HG02571 (cell line): Measurements from ENCODE around the gene IMPA2.

Source experiments
- ATAC-seq: cut with Tn5 transposase; IDR thresholded peaks from one replicate; pipeline ENCODE4 v1.9.1; 2021; ENCODE audit warnings: mild to moderate bottlenecking, moderate library complexity; ENCODE audit not compliant: unreplicated experiment

The IMPA2 gene

DNA sequence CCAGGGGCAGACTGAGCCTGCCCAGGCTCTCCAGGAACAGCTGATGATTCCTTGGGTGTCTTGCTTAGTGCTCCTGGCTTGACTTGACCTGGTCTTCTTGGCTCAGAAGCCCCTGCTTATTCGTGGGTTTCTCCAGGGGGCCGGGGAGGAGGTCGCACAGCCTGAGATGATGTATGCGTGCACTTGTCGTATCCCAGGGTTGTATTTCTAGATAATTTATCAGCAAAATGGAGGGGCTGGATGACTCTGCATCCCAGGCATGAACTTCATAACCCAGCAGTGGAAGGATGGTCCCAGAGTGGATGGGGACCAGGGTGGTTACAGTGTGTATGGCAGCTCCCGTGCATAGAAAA is 25.2 kb downstream of the IMPA2 start:
- ATAC-seq, result no peak

DNA sequence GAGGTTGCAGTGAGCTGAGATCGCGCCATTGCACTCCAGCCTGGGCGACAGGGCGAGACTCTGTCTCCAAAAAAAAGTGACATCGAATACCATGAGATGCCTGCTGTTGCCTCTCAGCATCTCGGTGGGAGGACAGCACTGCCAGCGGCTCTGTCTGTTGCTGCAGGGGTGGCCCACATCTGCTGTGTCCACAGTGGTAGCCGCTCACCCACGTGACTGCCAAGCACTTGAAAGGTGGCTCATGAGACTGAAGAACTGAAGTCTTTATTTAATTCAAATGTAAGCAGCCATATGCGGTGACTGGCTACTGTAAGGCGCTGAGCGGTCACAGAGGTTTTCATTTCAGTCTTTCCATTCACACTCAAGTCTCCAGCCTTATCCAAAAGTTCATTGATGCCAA is 25.8 kb downstream of the IMPA2 start:
- no peak for ATAC-seq

DNA sequence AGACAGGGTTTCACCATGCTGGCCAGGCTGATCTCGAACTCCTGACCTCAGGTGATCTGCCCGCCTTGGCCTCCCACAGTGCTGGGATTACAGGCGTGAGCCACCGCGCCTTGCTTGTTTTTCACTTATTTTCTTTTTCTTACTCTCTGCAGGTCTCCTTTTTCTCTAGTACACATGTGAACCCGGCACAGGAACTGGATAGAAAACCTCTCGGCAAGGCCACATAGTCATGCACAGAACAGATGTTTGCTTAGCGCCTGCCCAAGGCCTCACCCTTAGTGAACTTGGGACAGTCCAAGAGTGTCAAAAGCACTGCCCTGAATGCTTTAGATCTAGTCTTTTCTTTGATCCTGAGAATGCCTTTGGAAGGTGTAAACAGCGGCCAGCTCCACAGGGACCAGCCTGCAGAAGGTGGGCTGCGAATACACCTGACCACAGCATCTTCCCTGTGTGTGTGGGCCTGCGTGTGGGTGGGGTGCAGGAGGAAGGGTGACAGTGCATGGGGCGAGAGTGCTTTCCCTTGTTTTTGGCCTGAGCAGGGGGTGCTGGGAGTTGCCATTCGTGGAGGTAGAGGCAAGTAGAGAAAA is 27.0 kb downstream of the IMPA2 start:
- no peak for ATAC-seq

- ATAC-seq, result no peak
These were observed 27.7 kb downstream of the IMPA2 start for GRCh38 chr18:12008842-12009580.

DNA sequence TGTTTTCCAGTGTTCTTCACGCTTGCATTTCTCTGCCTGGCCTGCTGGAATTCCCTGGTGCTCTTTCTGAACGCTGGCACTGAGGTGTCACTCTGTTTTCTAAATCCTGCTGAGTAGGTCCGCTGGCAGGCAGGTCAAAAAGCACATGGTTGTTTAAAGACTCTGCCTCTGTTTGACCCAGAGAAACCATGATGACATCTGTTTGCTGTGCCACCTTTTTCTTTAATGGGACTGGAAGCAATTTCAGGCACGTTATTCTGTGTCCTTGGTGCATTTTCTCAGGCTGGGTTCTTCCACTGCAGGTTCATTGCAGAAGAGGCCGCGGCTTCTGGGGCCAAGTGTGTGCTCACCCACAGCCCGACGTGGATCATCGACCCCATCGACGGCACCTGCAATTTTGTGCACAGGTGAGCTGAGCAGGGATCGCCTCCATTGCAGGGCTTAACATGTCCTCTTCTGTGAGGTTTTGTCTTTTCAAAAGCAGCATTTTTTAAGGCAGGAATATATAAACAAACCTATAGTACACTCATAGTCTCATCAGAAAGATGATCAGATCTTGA is 28.4 kb downstream of the IMPA2 start:
- ATAC-seq, result no peak

GRCh38 chr18:12010187-12010802 is 29.0 kb downstream of the IMPA2 start:
- ATAC-seq, result no peak

DNA sequence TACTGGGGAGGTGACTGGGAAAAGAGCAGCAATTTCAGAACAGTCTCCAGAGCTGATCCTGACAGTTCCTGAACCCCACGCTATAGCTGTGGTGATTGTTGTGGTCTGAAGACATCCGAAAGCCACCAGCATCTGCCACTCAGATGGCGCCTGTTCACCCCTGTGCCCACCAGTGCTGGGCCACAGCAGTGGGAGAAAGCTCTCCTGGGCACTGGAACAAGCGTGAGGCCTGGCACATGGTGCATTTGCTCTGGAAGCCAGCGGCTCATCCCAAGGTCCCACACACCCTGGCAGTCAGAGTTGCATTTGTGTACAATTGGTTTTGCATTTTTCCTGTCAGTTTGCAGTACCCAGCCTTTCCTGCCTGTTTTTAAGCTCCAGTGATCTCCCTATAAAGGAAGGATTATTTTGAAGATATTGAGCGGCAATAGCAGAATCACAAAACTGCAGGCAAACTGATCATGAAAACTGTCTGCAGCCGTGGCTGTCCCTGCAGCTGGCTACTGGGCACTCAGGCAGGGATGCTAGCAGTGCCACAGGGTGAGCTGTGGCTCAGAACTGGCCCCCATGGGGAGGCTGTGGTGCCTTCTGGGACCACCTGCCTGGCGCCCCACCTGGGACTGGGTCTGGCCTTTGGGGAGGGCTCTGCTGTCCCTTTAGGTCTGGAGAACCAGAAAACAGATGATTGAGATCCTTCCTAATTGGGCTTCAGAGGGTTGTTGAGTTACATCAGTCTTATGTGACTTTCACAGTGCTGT is 30.1 kb downstream of the IMPA2 start:
- no peak for ATAC-seq

DNA sequence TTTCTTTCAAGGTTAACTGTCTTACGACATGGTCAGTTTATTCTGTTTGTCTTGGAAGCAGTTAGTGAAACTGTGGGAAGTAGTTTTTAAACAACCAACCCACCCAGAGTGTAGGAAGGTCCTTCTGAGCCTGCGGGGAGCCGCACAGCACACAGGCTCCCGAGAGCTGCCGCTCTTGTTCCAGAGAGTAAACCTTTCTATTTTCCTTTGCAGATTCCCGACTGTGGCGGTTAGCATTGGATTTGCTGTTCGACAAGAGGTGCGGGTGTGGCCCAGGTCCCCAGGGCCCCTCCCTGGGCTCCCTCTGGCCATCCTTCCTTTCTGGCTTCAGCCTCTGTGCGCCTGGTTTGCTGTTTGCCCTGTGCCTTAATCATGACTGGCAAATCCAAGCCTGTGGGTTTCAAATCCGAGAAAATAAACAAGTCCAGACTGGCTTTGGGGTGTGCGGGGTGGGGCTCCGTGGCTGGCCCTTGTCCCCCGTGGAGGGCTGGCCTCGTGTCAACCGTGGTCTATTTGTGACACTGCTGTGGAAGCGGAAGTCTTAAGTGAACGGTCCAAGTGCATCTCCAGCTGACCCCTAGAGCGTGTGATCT is 30.7 kb downstream of the IMPA2 start:
- ATAC-seq, result no peak

- ATAC-seq, result no peak
These were observed 31.4 kb downstream of the IMPA2 start for GRCh38 chr18:12012697-12013096.

GRCh38 chr18:12013186-12013916 is 32.0 kb downstream of the IMPA2 start:
- no peak for ATAC-seq

- no peak for ATAC-seq
These were observed 32.8 kb downstream of the IMPA2 start for GRCh38 chr18:12014086-12014485.

DNA sequence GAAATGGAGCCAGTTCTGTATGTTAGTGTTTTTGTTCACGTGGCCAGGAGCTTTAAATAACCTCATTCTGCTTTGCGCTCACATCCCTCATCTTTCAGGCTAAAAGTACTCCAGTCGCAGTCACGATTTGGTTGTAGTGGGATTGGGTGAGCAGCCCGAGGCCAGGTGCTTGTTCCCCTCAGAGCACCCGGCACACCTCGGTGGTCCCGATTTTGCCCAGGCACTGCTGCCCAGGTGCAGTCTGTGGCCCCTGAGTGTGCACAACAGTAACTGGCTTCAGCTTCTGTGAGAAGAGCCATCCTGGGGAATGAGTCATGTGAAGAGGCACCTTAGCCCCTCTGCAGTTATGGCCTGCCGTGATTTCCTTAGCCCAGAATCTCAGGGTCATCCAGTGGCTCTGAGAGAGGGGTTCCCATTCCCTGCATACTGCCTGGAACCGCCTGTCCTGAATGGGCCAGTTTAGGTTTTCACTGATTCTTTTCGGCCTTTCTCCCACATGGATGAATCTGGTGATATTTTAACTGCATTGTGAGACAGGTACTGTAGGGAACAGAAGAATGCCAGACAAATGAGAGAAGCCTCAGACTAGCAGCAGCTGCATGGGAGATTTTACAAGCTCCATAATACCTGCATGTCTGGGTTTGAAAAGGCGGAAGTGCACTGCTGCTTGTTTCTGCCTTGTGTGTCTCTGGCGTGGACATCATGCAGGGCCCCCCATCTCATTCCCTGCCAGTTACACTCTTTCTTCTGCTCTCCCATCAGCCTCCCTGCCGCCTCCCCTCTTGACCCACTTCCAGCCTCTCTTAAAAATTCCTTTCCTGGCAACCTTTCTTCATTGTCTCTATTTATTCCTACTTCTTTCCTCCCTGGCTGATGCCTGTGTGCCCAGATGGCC is 33.5 kb downstream of the IMPA2 start:
- no peak for ATAC-seq

DNA sequence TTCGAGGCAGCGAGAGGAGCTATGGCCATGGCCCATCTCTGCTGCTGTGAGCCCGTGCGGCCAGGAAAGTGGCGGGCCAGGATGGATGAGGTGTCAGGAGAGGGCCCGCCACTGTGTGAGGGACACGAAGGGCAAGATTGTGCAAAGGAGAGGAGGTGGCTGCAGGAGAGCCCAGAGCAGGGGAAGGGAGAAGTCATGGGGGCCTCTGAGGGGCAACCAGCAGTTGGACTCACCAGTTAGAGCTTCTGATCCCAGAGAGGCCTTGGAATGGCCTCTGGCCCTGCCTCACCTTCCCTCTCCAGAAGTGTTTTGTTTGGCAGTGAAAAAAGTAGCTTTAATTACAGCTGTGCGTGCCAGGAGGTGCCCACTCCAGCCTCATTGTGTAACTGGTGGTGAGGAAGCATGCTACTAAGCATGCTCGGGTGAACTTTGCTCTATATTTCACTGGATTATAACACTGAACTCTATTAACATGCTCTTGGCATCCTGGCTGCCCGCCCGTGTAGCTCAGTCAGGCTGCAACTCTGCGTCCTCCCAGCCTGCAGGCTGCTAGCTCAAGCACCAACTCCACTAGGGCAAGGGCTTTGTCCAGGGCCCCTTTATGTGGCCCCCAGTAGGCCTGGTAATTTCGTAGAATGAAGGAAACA is 34.2 kb downstream of the IMPA2 start:
- ATAC-seq, result no peak

- ATAC-seq, result no peak
These were observed 35.8 kb downstream of the IMPA2 start for GRCh38 chr18:12017081-12017480.

GRCh38 chr18:12018861-12019260 is 37.6 kb downstream of the IMPA2 start:
- ATAC-seq, result no peak

DNA sequence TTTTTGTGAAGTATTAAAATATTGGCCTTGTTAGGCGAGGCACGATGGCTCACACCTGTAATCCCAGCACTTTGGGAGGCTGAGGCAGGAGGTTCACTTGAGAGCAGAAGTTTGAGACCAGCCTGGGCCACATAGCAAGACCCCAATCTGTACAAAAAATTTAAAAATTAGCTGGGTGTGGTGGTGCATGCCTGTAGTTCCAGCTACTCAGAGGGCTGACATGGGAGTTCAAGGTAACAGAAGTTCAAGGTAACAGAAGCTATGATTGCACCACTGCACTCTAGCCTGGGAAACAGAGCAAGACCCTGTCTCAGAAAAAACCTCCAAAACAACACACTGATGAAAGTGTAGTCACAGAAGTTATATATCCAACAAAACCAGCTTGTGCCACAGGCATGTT is 39.8 kb downstream of the IMPA2 start:
- ATAC-seq, result no peak

- no peak for ATAC-seq
These were observed 40.3 kb downstream of the IMPA2 start for GRCh38 chr18:12021596-12021995.

DNA sequence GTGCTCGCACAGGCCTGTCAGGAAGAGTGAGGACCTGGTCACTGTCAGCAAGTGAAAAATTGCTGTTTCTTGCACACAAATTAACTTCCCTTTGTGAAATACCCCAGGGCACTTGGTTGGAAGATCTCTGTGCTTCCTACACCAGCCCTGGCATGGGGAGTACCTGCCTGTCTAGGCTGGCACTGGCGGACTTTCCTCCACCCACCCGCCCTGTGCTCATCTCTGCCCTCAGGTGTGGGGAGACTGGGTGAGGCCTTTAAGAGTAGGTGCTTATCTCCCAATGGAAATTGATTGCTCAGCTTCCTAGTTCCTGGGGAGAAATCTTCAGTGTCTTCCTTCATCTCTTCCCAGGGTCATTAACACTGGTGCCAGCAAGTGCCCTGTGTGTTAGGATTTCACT is 42.1 kb downstream of the IMPA2 start:
- ATAC-seq, result no peak

DNA sequence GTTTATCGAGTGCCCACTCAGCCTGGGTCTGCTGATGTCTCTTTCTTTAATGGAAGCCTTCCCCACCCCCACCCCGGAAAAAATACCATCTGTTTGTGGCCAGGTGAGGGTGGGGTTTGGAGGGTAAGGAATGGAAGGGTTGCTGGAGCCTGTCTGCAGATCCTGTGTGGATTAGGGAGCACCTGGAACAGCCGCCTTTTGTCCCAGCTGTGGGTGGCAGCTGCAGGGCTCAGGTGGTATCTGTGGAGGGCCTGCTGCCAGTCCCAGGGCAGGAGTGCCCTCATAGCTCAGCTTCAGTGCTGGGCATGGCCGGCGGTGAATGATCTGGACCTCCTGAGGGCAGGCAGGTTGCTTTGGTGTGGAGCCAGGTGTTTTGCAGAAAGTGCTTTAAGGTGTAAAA is 45.3 kb downstream of the IMPA2 start:
- ATAC-seq, result no peak
